Activated T-helper 1 cell treated with anti-CD3 and anti-CD28 coated beads, Interleukin-2, amount 50 U/mL, for 16 hours (primary cell): ENCODE data around the gene DUOX1.
"Not testable (repeated sequence)": the region's sequence is repeated elsewhere in the genome, so short reads cannot be mapped to it uniquely, and the experiment has no call there.

Experiments used
- DNase-seq, 2 donors: peaks; one replicate each; pipeline ENCODE4 v3.0.0-alpha.2; 2020; ENCODE audit warnings: low read depth in 1 of 2, low spot score in 1 of 2

Gene DUOX1

GRCh38 chr15:45120081-45120972 is 9.5 kb upstream of the DUOX1 start:
- no peak for DNase-seq

DNA sequence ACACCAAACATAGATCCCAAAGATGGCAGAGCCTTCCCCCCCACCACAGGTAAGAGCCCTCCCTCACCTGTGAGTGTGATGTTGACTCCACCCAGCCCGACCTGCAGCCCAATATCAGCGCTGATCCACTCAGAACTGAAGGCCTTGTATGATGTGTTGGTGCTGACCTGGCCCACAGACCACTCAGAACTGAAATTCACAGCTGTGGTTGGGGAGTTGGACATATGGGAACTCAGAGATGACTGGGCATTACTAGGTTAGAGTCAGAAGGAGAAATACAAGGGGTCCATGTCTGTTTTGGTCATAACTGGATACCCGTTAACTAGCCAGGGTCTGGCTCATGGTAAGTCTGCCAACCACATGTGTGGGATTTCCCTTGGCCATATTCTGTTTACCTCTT is 8.8 kb upstream of the DUOX1 start:
- no peak for DNase-seq

- no peak for DNase-seq
These were observed 7.9 kb upstream of the DUOX1 start for GRCh38 chr15:45121706-45122417.

GRCh38 chr15:45122719-45123118 is 7.1 kb upstream of the DUOX1 start:
- no peak for DNase-seq

DNA sequence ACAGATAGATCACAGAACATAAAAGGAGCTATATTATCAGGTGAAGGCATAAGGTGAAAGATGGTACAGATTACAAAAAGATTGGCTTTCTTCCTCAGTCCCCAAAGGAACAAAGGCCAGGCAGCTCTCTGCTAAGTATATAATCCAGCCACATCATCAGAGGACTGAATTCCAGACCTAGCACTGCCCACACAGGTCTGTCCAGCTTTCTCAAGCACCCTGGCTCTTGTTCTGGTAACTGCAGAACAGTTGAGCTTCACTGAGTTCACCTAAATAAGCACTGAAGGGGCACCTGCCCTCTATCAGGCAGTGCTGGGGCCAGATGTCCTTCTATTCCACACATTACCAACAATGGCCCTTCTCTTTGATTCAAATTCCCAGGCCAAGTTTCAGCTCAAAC is 6.4 kb upstream of the DUOX1 start:
- no peak for DNase-seq

DNA sequence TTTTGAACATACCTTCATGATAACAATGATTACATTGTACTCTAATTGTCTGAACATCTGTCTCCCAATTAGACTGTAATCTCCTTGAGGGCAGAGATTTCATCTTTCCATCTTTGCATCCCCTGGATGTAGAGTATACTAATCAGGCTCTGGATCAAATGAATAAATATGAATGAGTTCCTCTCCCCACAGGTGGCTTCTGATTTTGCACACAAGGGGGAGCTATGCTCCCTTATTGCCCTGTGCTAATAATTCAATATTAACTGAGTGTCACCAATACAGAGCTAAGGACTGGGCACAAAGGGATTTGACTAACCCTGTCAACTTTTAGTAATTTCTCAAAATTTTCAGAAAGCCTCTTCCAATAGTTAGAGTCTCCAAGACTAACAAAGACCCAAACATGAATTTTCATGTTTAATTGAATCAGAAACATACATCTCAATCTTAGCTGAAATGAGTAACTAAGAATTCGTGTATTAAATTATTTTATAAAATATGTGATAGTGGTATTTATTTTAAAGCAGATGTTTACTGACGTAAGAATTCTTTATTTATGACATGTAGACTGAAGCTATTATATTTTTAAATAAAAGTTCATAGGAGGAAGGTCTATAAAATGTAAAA is 3.1 kb upstream of the DUOX1 start:
- no peak for DNase-seq

DNA sequence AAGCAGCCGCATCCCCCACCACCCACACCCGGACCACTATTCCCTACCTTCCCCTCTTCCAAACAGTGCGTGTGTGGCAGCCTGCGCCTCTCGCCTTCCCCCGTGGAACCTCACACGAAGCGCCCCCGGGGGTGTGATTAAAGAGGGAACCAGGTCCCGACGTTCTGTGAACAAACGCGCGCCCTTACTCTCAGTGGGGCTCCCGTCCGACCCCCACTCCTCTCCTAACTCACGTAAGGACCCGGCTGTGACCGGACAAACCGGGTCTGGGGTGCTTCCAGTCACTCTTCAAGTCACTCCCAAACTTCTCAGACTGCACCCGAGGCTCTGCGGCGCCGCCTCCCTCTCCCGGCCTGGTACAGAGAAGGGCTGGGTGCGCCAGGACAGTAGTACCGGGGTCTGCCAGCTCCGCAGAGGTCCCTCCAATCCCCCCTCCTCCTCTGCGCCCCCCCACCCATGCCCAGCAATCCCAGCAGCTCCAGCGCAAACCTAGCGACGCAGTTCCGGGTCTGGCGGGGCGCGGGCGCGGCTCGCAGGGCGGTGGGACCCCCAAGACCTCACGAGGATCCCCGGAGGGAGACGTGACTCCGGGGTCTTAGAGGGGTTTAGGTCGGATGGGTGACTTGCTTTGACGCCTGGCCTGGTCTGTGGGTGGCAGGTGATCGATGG is 689 bp upstream of the DUOX1 start:
- DNase-seq: no peak

DNA sequence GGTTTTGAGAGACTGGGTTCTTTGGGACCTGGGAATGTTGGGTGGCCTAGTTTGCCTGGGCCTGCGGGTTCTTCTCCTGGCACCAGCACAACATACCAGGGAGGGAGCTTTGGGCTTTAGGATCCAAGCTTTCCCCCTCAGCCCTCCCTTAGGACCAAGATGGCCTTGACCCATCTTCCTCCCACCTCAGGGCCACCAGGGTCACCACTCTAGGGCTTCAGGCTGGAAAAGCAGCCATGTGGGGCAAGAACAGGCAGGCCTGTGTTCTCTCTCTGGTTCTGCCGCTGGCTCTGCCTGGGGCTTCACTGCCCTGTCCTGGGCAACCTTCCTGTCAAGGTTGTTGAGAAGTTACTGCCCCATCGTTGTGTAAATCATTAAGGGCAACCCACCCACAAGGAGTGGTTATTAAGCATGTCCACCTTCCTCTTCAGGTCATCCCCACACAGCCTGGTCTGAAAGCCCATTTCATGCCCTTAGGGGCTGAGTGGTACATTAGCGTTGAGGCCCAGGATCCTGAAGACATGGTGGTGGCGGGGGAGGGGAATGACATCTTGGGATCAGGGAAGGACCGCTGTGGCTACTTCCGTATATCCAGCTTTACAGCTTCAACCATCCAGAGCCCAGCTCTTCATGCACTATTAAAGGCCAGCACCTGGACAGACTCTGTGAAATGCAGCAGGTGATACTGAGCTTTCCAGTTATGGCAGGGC is 652 bp downstream of the DUOX1 start:
- DNase-seq: no peak

DNA sequence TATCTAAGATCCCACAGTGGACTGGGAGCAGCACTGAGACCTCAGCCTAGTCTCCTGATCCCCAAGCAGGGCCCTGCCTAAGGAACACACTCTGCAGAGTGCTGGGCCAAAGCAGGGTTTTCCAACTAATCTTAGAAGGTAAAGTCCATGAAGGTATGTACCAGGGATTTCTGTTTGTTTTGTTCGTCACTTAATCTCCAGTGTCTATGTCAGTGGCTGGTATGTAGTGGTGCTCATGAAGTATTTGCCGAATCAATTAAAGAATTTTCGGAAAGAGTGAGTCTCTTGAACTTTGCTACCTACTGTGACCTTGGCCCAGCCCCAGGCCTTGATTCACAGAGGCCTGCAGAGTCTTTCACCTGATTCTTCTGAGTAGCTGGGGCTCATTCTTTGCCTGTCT is 1.7 kb downstream of the DUOX1 start:
- DNase-seq: no peak

DNA sequence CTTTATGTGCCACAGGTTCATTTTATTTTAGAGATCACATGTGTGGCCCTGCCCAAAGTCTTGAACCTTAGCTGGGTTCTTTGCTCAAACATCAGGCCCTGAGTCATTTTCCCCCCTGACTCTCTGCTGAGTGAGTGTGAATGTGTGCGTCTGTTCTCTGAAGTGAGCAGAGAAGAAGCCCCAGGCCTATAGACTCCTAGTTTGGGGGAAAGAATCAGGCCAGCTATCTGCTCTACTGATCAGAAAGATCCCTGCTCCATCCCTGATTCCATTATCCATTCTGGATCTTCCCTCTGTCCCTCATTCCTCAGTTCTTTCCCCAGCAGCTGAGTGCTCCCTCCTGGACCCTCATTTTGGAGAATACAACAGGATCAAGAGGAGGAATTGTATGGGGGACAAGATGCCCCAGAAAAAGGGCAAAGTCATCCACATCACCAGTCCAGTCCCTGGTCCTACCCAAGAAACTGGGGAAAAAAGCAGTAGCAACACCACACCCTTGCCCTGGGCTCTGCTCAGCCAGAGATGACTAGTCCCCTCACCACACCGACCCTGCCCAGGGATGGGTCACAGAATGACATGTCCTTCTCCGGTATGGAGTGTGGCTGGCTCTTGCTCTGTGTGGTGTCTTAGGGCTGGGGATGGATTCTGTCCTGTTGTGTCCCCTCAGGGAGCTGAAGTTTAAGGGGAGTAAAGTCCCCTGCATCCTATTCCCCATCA is 3.2 kb downstream of the DUOX1 start:
- DNase-seq: no peak

GRCh38 chr15:45133561-45133920 is 3.7 kb downstream of the DUOX1 start:
- no peak for DNase-seq

- no peak for DNase-seq
These were observed 4.3 kb downstream of the DUOX1 start for GRCh38 chr15:45134046-45134445.

DNA sequence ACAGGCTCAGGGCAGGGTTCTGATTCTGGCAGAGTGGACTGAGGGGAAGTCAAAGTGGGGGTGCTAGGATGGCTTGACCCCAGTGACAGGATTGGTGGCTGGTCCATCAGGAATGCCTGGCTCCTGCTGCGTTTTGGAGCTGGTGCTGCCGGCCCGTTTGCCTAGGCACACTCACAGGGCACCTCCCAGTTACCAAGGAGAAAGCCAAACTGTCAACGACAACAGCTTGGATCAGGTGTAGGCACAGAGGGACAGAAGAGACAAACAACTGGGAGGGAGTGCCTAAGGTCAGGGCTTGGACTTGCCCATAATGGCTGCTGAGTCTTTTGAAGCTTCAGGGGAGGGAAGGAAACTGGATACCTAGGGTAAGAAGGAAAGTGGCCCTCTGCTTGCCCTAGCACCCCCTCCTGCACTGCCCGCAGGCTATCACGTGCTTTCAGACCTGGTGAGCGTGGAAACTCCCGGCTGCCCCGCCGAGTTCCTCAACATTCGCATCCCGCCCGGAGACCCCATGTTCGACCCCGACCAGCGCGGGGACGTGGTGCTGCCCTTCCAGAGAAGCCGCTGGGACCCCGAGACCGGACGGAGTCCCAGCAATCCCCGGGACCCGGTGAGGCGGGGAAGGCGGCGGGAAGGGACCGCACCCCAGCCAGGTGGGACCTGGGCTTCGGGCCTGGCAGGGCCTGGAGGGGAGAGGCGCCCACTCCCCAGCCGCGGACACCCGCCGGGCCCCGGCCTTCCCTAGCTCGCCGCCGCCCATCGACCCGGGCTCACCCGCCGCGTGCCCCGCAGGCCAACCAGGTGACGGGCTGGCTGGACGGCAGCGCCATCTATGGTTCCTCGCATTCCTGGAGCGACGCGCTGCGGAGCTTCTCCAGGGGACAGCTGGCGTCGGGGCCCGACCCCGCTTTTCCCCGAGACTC is 5.1 kb downstream of the DUOX1 start:
- DNase-seq: no peak

- not testable (repeated sequence) for DNase-seq
These were observed 6.0 kb downstream of the DUOX1 start for GRCh38 chr15:45135705-45136377.

GRCh38 chr15:45136378-45136764 is 6.6 kb downstream of the DUOX1 start:
- DNase-seq: no peak

DNA sequence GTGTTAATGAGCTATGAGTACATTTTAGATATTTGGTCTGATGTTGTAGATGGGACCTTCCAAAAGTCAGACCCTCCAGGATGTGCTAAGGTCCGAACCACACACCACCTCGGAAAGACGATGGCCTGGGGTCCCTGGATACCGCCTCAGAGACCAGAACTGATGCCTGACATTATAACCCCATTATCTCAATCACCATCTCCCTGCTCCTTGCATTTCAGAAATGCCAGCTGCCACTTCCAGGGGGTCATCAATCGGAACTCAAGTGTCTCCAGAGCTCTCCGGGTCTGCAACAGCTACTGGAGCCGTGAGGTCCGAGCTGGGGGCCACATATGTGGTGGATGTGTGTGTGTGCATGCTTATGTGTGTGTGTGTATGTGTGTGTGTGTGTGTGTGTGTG is 7.9 kb downstream of the DUOX1 start:
- no peak for DNase-seq

DNA sequence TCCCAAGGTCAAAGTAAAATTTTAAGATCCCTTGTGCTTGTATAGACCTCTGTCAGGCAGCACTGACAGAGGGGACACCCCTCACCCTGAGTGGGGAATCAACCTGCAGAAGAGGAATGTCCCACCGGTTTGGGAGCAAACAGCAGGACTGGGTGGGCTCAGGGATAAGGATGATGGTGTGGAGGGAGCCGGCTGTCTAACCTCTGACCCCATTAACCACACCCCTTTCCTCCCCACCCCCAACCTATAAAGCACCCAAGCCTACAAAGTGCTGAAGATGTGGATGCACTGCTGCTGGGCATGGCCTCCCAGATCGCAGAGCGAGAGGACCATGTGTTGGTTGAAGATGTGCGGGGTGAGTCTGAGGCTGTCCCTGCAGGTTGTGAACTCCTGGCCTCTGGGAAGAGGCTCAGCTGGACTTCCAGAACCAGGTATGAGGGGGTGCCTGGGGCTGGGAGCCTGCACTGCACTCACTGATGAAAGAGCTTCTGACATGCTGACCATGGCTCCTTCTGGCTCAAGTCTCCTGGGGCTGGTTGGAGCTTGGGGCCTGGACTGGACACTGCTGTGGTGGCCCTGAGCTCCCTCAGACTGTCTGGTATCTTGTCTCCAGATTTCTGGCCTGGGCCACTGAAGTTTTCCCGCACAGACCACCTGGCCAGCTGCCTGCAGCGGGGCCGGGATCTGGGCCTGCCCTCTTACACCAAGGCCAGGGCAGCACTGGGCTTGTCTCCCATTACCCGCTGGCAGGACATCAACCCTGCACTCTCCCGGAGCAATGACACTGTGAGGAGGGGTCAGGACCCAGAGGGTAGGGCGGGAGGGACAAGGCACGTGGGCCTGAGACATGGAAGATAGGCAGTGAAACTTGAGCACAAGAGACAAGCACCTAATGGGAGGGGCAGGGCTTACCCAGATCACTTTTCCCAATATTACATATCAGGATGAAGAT is 9.3 kb downstream of the DUOX1 start:
- no peak for DNase-seq

DNA sequence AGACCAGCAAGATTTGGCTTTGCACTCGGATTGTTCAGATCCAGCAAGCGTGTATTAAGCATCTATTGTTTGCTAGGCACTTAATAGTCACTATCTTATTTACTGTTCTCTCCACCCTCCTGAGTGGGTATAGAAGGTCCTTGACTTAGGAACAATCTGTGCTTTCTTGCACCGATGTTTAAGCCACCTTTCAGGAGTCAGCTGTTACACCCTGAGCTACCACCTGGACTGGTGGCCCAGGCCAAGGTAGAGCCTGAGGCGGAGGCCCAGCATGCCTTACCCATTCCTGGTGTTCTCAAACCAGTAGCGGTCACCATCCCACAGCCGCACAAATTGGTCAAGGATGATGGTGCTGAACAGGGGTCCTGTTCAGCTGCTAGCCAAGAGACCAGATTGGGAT is 10.0 kb downstream of the DUOX1 start:
- no peak for DNase-seq
